GM12872 (cell line): ENCODE data around the gene FOXL1.

Experiments used
- CTCF ChIP-seq: IDR thresholded peaks from 3 replicates; pipeline ENCODE4 v1.5.1; 2011; ENCODE audit warnings: low read depth, mild to moderate bottlenecking, low read length, moderate library complexity; ENCODE audit not compliant: insufficient read depth

Gene FOXL1

GRCh38 chr16:86591270-86591669 is 12.9 kb downstream of the FOXL1 start:
- TF ChIP-seq CTCF: no peak

GRCh38 chr16:86593913-86594620 is 15.7 kb downstream of the FOXL1 start:
- TF ChIP-seq CTCF: no peak

- no peak for TF ChIP-seq CTCF
Measured at GRCh38 chr16:86594721-86595120, 16.4 kb downstream of the FOXL1 start.

GRCh38 chr16:86595983-86596605 is 17.7 kb downstream of the FOXL1 start:
- no peak for TF ChIP-seq CTCF

GRCh38 chr16:86597126-86597879 is 19.0 kb downstream of the FOXL1 start:
- TF ChIP-seq CTCF: no peak

GRCh38 chr16:86597880-86598606 is 19.7 kb downstream of the FOXL1 start:
- TF ChIP-seq CTCF: no peak
